NCI-H774 (cell line): ENCODE results near the gene GNAT3.

ENCODE experiments used
- DNase-seq: peaks from one replicate; lab custom pipeline; 2025; lab: John Stamatoyannopoulos, UW

The GNAT3 gene

GRCh38 chr7:80417211-80417793 lies 94.6 kb downstream of the GNAT3 start:
- no peak for DNase-seq

DNA sequence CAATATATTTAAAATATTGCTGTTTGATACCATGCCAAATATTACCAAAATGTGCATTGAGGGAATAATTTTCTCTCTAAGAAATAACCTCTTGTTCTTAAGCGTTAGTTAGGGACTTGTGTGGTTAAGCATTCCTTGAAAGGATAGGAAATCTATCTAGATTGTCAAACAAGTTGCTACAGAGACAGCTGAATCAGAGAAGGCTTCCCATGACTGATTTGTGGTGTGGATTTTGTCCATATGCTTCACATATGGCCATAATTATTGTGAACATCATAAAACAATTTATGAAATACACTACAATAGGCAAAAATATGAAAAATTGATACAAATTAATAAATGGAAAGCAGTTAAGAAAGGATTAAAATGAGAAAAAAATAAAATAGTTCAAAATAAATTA lies 96.3 kb downstream of the GNAT3 start:
- no peak for DNase-seq

DNA sequence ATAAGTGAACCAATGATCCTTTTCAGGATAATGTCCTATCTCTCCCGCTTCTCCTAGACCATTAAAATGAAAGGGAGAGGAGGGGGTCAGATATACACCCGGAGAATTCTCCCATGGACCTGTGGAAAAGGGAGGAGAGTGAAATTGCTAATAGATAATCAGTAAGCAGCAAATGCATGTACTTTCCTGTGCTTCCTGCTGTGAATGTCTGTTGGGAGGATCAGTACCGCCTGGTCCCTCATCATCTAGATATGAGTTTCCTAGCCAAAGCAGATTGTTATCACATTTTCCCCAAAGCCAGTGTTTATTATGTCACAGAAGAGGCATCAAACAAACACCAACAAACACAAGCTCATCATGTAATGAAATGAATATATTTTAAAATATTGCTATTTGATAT lies 96.8 kb downstream of the GNAT3 start:
- DNase-seq, result no peak

GRCh38 chr7:80414331-80414730 lies 97.5 kb downstream of the GNAT3 start:
- no peak for DNase-seq

GRCh38 chr7:80413383-80413945 lies 98.4 kb downstream of the GNAT3 start:
- no peak for DNase-seq

DNA sequence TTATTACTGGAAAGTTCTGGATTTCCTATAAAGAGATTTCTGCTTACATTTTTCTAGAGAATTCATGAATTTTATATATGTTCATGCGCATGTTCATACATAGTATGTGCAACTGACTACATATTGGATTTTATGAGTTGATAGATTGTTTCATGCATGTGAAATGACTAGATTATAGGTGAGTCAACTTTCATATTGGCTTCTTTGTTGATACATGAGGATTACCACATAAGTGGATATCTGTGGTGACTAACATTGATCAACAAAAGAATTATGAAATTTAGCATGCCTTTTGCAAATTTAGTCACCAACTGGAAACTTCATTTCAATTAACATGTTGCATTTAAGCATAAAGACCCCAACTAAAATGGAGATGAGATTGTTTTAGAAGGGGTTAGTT lies 99.0 kb downstream of the GNAT3 start:
- no peak for DNase-seq

- DNase-seq, result no peak
Observed at GRCh38 chr7:80411621-80412020, 100.2 kb downstream of the GNAT3 start.

DNA sequence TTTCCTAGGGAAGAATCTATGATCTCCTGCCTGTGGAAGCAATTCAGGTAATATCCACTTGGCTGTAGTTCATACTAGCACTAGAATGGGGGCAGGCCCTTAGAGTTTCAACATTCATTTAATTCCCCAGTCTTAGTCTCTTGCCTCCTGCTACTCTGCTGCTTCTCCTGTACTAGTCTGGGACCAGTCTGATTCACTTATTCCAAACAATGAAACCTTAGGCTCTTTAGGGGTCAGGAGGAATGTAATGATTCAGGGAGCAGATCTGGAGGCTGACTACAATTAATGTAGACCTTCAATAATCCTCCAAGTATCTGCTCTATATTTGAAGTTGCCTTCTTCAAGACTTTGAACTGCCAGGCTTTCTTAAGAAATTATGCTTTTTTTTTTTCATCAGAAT lies 101.8 kb downstream of the GNAT3 start:
- DNase-seq, result no peak
